ENCODE results near the gene PHLDB2. TPM values are rescaled to one million over a fixed set of nuclear protein-coding genes. Genes with fewer than 3 reads are reported as not detected.

PHLDB2 gene
- total RNA-seq, 2 donors from 2014 or later, result 15.3 to 32.3 TPM

DNA sequence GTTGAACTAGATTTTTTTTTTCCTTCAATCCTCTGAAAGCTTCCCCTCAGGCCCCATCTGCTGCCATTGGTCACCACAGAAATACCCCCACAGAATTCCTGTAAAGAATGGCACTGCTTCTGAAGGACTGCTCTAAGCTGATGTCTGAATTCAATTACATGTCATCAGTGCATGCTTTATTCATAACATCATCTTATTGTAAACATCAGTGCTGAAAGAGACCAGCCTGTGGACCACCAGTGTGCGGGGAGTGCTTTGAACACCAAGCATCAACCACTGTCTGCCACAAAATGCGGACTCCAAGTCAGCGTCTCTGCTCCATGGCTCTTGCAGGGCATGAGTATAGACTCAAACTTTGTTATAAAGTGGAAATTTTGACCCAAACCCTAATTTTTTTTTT lies 11.6 kb downstream of the PHLDB2 start:
- no peaks in the 10 kb centered on the region for H3K27me3 ChIP-seq (replicated peaks; ENCODE audit: insufficient read depth)
- WGBS, result 91% methylated on average over 3 of the region's 3 CpGs
- no peaks in the 10 kb centered on the region for H3K36me3 ChIP-seq
- TF ChIP-seq POLR2AphosphoS5 (IDR thresholded peaks at IDR 0.05) (no peak), POLR2A (IDR thresholded peaks at IDR 0.05) (no peak)
- TF ChIP-seq, protein P1, sequence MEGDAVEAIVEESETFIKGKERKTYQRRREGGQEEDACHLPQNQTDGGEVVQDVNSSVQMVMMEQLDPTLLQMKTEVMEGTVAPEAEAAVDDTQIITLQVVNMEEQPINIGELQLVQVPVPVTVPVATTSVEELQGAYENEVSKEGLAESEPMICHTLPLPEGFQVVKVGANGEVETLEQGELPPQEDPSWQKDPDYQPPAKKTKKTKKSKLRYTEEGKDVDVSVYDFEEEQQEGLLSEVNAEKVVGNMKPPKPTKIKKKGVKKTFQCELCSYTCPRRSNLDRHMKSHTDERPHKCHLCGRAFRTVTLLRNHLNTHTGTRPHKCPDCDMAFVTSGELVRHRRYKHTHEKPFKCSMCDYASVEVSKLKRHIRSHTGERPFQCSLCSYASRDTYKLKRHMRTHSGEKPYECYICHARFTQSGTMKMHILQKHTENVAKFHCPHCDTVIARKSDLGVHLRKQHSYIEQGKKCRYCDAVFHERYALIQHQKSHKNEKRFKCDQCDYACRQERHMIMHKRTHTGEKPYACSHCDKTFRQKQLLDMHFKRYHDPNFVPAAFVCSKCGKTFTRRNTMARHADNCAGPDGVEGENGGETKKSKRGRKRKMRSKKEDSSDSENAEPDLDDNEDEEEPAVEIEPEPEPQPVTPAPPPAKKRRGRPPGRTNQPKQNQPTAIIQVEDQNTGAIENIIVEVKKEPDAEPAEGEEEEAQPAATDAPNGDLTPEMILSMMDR (IDR thresholded peaks at IDR 0.05), result no peak
- intact Hi-C loops (cut with DNase I), result no loop called here
- no peaks in the 10 kb centered on the region for H3K9me3 ChIP-seq
- DNase-seq (ENCODE audit: low spot score), result no peak
- H3K4me3 ChIP-seq, result no peak overlapping the region
- H3K27ac ChIP-seq, result no peak overlapping the region
- no peaks in the 10 kb centered on the region for H3K4me1 ChIP-seq (replicated peaks)

- TF ChIP-seq POLR2AphosphoS5 (IDR thresholded peaks at IDR 0.05) (no peak), POLR2A (IDR thresholded peaks at IDR 0.05) (no peak)
- TF ChIP-seq, protein P1 (IDR thresholded peaks at IDR 0.05), result no peak
- H3K27ac ChIP-seq, result no peak overlapping the region
- no peaks in the 10 kb centered on the region for H3K27me3 ChIP-seq (replicated peaks; ENCODE audit: insufficient read depth)
- no peaks in the 10 kb centered on the region for H3K36me3 ChIP-seq
- intact Hi-C loops (cut with DNase I), result no loop called here
- H3K4me3 ChIP-seq, result no peak overlapping the region
- H3K4me1 ChIP-seq (replicated peaks), result no peaks in the 10 kb centered on the region
- 72% methylated on average over 6 of the region's 6 CpGs for WGBS
- no peaks in the 10 kb centered on the region for H3K9me3 ChIP-seq
- DNase-seq (ENCODE audit: low spot score), result no peak
These were observed 13.0 kb downstream of the PHLDB2 start for GRCh38 chr3:111871809-111872623.

DNA sequence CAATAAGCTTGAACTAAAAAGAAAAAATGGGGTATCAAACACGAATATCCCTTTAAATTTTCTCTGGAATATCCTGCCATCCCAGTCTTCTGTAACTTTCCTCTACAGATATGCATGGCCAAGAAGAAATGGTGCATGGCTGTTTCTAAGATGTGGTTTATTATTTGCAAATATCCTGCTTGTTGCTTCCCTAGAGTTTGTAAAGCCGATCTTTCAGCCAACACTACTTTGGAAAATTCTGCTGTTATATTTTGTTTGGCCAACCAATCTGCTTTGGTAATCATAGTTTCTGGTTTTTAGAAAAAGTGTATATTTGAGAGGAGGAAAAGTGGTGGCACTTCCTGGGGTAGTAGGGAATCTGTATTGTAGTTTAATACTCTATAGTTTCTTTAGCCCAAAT lies 13.9 kb downstream of the PHLDB2 start:
- DNase-seq (ENCODE audit: low spot score), result no peak
- intact Hi-C loops (cut with DNase I), result no loop called here

DNA sequence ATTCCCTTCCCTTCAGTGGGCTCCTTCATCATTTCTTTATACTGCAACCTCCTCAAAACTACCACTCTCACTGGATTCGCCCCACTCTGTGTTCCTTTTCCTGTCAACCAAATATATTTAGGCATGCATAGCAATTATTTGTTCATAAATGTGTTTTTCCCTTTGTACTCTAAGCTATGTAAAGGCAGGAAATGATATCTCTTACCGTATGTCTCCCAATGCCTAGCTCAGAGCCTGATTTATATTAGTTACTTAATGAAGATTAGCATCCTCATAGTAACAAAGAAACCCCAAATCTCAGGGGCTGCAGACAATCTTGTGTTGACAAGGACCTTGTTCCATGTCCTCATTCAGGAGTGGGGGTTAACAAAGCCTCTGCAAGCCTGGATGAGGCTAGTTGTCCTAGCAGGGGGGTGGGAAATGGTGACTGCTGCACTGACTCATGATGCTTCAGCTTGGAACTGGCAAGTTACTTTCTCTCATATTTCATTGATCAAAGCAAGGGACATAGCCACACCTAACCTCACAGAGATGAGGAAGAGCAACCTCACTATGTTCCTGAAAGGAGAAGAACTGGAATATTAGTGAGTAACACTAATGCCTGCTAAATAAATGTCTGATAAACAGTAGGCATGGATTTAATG lies 15.2 kb downstream of the PHLDB2 start:
- DNase-seq (ENCODE audit: low spot score), result no peak
- Histone ChIP-seq H3K4me1 (replicated peaks) (no peaks in the 10 kb centered on the region), H3K27ac (no peak overlapping the region), H3K4me3 (no peak overlapping the region), H3K9me3 (no peaks in the 10 kb centered on the region), H3K27me3 (replicated peaks; ENCODE audit: insufficient read depth) (no peaks in the 10 kb centered on the region), H3K36me3 (no peaks in the 10 kb centered on the region)
- intact Hi-C loops (cut with DNase I), result no loop called here
- WGBS, result 84% methylated on average over 2 of the region's 2 CpGs
- TF ChIP-seq, protein P1 (IDR thresholded peaks at IDR 0.05), result no peak

More for the DNA sequence above, 13.9 kb downstream of the PHLDB2 start:
- no peak for TF ChIP-seq POLR2A (IDR thresholded peaks at IDR 0.05)
- no peak for TF ChIP-seq POLR2AphosphoS5 (IDR thresholded peaks at IDR 0.05)
- TF ChIP-seq, protein P1 (IDR thresholded peaks at IDR 0.05), result no peak
- no peaks in the 10 kb centered on the region for H3K9me3 ChIP-seq
- 72% methylated on average over 2 of the region's 2 CpGs for WGBS
- H3K4me1 ChIP-seq (replicated peaks), result no peaks in the 10 kb centered on the region
- no peak overlapping the region for H3K4me3 ChIP-seq
- H3K27ac ChIP-seq, result no peak overlapping the region
- H3K36me3 ChIP-seq, result no peaks in the 10 kb centered on the region
- H3K27me3 ChIP-seq (replicated peaks; ENCODE audit: insufficient read depth), result no peaks in the 10 kb centered on the region

DNA sequence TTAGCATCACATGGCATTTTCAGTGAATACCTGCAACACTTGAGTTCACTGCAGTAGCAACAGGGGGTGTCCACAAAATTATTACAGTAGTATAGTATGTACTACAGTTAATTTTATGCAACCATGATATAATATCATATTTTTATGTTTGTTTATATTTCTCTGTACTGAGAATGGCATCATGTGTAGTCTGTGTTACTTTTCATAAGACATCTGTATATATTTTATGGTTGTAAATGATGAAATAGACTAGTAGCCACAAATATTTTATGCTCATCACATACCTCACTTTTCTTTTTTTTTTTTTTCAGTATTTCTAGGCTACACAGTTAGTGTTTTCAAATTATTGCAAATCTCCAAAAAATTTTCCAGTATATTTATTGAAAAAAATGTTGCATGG lies 22.4 kb downstream of the PHLDB2 start:
- intact Hi-C loops (cut with DNase I), result no loop called here
- Histone ChIP-seq H3K27me3 (replicated peaks; ENCODE audit: insufficient read depth) (no peaks in the 10 kb centered on the region), H3K4me1 (replicated peaks) (no peaks in the 10 kb centered on the region), H3K9me3 (no peaks in the 10 kb centered on the region), H3K27ac (no peak overlapping the region), H3K36me3 (no peaks in the 10 kb centered on the region), H3K4me3 (no peak overlapping the region)
- TF ChIP-seq POLR2A (IDR thresholded peaks at IDR 0.05) (no peak), POLR2AphosphoS5 (IDR thresholded peaks at IDR 0.05) (no peak)
- TF ChIP-seq, protein P1 (IDR thresholded peaks at IDR 0.05), result no peak
- DNase-seq (ENCODE audit: low spot score), result no peak
